Hepatic stellate cell (primary cell): ENCODE measurements around the gene SRM.
A peak's percentile ranks its signal among the peaks of the same experiment; 100 is the strongest.
"Not testable (repeated sequence)": the region's sequence is repeated elsewhere in the genome, so short reads cannot be mapped to it uniquely, and the experiment has no call there.

Experiments used
- DNase-seq: peaks from one replicate; pipeline ENCODE4 v3.0.0; 2011; ENCODE audit warnings: low spot score

Gene SRM

DNA sequence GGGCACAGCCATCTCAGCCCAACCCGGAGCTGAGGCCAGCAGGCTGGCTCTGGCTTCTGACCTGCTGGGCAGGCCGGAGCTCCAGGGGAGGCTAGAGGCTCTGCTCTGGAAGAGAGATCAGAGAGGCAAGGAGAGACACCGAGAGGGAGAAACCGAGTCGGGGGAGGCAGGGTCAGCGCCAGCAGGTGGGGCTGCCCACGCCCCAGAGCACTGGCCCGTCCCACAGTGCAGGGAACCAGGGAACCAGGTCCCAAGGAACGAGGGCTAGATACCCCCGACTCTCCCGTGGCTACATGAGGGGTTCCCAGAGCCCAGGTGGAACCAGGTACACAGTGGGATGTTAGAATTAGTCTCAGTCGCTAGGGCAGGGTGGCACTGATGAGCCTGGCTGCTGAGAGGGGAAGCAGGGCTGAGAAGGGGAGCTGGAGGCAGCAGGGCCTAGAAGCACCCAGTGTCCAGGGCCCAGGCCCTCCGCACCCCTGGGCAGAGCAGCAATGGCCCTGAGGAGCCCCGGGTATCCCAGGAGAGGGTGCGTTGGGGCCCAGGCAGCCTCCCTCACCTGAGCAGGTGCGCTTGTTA, 14.9 kb downstream of the SRM start:
- DNase-seq = no peak

DNA sequence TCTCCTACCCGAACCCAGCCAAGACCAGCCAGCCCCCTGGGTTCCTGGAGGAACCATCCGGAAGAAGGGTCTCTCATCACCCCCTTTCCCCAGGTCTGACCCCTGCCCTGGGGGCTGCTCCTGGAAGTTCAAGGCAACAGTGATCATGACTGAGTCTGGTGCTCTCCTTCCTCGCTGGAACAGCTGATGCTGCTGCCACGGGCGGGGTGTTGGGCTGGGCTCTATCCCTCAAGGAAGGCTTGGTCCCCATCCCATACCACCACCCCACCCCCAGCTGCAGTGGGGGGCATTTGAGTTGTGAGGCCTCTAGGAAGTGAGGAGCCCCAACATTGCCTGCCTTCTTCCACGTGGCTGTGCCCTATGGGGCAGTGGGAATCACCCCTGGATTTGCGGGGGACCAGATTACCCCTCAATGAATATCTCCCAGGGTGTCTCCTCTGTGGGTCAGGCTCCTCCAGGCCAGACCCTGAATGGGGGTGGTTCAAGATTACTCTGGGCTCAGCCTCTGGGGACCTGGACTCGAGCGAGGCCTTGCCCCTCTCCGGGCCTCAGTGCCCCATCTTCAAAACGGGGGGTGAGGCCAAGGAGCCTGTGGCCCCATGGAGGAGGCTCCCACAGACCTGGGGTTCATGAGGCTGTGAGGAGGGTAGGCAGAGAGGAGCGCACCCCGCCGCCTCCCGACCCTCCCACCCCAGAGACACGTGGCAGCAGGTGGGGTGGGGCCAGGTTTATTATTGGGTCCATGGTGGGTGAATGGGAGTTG, 15.6 kb downstream of the SRM start:
- no peak for DNase-seq

DNA sequence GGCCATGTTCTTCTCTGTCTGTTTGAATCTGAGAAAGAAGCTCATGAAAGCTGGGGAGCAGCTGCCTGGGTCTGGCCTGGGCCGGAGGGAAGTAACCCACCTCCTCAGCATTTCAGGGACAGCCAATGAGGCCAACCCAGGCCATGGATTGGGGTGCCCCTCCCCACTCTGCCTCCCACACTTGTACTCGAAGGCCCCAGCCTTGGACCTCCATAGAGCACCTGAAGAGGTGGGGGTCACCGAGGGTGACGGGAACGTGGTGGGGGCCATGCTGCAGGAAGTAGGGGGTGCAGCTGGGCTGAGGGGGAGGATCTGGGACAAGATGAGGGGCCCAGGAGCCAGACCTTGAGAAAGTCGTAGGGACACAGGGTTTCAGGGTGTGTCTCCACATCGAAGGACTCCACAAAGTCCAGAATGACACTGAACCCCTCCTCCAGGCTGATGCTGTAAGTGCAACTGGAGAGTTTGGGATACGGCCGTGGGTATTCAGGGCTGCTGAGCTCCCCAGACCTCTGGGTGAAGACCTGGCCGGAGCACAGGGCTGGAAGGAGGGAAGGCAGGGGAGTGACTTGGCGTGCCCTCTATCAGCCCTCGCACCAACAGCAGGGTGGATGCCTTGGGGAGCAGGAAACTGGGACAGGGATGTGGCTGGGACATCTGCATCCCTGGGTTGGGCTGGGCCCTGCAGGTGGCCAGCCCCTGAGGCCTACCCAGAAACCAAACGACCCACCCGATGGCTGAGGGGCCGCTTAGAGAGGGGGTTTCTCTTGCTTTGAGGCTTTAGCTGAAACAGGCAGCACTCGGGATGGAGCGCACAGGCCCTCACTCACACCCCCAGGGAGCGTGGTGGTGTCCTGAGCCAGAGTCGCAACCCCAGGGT, 16.6 kb downstream of the SRM start:
- no peak for DNase-seq

DNA sequence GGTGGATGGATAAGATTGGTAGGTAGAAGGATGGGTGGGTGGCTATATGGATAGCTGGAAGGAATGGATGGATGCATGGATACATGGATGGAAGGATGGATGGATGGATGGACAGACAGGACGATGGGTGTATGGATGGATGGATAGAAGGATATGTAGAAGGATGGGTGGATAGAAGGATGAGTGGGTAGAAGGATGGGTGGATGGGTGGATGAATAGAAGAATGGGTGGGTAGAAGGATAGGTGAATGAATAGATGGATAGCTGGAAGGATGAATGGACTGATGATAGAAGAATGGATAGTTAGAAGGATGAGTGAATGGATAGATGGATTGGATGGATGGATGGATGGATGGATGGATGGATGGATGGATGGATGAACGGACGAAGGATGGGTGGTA, 17.8 kb downstream of the SRM start:
- DNase-seq = no peak

DNA sequence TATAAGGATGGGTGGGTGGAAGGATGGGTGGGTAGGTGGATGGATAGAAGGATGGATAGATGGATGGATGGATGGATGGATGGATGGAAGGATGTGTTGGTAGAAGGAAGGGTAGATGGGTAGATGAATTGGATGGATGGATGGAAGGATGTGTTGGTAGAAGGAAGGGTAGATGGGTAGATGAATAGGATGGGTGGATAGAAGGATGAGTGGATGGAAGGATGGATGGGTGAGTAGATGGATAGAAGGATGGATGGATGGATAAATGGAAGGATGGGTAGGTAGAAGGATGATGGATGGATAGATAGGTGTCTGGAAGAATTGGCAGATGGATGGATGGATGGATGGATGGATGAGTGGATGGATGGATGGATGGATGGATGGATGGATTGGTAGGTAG, 18.8 kb downstream of the SRM start:
- DNase-seq = no peak

DNA sequence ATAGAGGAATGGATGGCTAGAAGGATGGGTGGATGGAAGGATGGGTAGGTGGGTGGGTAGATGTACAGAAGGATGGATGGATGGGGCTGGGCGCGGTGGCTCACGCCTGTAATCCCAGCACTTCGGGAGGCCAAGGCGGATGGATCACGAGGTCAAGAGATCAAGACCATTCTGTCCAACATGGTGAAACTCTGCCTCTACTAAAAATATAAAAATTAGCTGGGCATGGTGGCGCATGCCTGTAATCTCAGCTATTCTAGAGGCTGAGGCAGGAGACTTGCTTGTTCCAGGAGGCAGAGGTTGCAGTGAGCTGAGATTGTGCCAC, 19.8 kb downstream of the SRM start:
- not testable (repeated sequence) for DNase-seq

DNA sequence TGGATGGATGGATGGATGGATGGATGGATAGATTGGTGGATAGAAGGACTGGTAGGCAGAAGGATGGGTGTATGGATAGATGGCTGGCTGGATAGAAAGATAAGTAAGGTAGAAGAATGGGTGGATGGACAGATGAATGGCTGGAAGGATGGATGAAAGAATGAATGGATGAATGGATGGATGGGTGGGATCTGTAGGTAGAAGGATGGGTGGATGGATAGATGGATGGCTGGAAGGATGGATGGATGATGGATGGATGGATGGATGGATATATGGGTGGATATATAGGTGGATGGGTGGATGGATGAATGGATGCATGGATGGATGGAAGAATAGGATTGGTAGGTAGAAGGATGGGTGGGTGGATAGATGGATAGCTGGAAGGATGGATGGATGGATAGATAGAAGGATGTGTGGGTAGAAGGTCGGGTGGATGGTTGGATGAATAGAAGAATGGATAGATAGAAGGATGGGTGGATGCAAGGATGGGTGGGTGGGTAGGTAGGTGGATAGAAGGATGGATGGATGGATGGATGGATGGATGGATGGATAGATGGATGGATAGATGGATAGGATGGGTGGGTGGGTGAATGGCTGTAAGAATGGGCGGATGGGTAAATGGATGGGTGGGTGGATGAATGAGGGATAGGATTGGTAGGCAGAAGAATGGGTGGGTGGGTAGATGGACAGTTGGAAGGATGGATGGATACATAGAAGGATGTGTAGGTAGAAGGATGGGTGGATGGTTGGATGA, 20.3 kb downstream of the SRM start:
- no peak for DNase-seq

DNA sequence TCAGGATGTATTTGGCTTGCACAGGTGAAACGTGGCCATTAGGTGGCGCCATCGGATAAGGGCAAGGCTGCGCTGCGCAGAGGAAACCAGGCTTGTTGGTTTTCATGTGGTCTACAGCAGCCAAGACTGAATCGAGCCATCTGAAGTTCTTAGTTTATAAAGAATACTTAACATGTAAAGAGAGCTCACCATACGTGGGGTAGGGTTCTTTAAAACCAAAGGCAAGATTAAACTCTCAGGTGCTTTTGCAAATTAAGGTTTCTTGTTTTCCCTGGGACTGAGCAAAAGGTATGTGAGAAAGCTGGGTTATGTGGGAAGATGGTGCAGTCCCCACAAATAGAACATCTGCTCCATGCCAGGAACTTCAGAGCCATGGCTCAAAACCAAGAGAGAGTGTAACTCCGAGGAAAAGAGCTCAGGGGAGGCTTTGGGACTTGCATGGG, 22.1 kb downstream of the SRM start:
- DNase-seq = peak; percentile 85

DNA sequence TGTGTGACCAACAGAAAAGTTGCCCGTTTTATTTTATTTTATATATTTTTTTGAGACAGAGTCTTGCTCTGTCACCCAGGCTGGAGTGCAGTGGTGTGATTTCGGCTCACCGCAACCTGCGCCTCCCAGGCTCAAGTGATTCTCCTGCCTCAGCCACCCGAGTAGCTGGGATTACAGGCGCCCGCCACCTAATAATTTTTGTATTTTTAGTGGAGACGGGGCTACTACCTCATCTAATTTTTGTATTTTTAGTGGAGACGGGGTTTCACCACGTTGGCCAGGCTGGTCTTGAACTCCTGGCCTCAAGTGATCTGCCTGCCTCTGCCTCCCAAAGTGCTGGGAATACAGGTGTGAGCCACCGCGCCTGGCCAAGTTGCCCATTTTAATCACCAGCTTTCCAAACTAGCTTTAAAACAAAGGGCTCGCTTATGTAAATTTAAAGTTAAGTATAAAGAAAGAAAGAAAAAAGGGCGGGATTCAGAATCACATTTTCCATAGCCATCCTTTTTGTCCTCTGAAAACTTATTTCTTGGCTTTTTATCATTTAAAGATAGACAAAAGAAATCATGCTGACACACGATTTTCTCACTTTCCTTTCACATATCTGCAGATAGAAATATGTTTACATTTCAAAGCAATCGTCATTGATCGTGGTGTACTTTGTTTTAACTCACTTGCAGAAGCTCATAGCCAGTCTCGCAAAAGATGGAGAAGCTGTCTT, 22.6 kb downstream of the SRM start:
- DNase-seq = not testable (repeated sequence)

DNA sequence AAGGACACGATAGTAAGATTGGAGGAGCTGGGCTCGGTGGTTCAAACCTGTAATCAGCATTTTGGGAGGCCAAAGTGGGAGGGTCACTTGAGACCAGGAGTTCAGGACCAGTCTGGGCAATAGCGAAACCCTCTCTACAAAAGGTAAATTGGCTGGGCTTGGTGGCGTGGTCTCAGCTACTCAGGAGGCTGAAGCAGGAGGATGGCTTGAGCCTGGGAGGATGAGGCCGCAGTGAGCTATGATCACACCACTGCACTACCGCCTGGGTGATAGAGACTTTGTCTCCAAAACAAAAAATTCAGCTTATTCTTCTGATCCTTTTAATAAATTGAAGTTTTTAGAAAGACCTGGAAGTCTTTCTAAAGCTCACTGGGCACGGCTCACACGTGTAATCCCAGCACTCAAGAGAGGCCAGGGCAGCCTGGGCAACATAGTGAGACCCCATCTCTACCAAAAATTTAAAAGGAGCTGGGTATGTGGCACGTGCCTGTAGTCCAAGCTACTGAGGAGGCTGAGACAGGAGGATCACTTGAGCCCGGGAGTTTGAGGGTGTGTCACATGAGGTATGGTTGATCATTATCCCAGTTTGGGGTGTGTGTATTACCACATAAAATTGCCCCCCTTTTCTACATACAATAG, 28.1 kb downstream of the SRM start:
- DNase-seq = no peak

DNA sequence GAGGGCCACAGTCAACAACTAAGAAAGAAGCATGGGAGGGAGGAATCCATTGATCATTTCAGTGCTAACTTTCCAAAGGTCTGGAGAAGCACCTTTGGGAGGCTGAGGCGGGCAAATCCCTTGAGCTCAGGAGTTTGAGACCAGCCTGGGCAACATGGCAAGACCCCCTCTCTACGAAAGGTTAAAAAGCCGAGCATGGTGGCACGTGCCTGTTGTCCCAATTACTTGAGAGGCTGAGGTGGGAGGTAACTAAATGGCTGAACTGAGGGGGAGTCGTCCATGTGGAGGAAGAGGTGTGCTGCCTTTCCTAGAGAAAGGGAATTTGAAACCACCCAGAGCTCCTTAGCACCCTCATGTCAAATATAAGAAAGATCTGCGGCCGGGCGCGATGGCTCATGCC, 29.0 kb downstream of the SRM start:
- DNase-seq = no peak

DNA sequence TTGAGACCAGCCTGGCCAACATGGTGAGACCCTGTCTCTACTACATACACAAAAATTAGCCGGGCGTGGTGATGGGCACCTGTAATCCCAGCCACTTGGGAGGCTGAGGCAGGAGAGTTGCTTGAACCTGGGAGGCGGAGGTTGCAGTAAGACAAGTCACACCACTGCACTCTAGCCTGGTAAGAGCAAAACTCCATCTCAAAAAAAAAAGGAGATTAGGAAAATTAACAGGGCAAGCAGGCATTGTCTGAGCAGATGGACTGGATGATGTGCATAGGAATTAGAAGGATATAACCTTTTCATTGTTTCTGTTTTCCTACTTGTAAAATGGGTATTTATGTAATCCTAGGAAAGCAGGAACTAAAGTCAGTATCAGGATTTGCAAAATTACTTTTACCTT, 31.8 kb downstream of the SRM start:
- no peak for DNase-seq

DNA sequence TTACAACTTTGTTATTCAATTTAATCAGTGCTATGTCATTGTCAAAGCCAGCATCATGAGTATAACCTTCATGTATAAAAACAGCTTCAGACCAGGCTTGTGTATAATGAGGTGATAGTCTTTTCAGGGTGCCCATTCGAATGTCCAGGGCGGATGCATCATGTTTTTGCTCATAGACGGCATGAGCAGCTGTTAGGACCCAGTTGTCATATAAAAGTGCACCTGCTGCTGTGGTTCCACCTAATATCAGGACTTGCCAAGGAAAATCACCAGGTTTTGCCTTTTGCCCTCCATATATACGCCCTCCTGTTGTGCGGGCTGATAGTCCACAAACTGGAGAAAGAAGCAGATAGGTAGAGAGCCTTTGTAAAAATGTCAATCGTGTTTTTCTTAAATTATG, 32.5 kb downstream of the SRM start:
- no peak for DNase-seq

DNA sequence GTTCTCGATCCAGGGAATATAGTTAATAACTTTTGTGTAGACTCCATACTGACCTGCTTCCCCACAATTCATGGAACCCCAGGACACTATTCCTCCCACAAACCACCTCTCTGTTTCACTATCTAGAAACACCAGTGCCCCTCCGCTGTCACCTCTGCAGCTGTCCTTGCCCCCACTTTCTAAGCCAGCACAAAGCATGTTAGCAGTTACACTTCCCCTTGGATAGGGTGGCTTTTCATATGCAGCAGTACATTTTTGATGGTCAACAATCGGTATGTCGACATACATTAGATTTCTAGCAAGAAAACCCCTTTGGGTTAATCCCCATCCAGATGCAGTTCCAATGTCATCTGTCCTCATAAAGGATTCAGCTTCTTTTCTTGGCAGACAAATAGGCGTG, 32.9 kb downstream of the SRM start:
- no peak for DNase-seq

DNA sequence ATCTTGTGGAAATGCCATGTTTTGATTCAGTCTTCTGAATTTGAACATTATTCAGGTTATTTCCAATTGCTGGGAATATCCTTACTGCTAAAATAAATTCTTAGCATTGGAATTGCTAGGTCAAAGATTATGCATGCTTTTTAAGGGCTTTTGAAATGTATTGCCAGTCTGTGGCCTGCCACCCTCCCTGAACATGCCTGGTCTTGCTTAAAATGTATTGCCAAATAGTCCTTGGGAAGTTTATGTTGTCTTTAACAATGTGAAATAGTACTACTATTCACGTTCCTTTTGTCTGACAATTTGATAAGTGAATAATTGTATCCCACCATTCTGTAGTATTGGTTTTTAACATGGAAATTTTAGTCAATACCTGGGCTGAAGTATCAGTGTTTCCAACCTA, 33.8 kb downstream of the SRM start:
- DNase-seq = no peak

DNA sequence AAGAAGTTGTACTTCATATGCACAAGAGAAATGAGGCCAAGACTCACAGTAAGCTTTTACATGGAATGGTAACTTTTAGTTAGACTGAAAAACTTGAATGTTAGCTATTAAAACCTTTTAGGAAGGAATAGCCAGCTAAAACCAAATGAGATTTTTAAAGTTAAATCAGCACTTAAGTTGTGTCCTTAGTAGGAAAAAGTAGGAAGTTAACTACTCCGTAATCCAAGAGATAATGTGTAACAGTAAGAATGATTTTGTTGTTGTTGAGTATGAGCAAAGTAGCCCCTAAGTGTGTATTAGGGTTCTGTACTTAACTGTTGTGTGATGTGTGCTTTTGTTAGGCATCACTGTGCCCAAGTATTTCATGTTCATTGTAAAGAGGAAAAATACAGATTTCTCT, 34.2 kb downstream of the SRM start:
- no peak for DNase-seq

DNA sequence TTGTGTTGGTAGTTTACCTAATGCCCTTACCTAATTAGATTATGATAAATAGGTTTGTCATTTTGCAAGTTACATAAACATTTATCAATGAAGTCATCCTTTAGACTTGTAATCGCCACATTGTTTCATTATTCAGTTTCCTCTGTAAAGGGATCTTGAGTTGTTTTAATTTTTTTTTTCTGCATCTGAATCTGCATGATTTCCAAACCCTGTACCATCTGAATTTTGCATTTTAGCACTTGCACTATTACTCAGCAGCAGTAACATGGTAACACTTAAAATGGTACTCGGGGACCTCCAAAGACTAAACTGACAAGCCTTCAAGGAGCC, 35.0 kb downstream of the SRM start:
- DNase-seq = no peak

DNA sequence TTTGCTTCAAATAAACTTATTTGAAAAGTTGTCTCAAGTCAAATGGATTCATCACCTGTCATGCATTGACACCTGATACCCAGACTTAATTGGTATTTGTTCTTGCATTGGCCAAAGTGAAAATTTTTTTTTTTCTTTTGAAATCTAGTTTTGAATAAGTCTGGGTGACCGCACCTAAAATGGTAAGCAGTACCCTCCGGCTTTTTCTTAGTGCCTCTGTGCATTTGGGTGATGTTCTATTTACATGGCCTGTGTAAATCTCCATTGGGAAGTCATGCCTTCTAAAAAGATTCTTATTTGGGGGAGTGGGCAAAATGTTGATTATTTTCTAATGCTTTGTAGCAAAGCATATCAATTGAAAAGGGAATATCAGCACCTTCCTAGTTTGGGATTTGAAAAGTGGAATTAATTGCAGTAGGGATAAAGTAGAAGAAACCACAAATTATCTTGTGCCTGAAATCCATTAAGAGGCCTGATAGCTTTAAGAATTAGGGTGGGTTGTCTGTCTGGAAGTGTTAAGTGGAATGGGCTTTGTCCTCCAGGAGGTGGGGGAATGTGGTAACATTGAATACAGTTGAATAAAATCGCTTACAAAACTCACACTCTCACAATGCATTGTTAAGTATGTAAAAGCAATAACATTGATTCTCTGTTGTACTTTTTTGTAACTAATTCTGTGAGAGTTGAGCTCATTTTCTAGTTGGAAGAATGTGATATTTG, 35.5 kb downstream of the SRM start:
- DNase-seq = no peak

DNA sequence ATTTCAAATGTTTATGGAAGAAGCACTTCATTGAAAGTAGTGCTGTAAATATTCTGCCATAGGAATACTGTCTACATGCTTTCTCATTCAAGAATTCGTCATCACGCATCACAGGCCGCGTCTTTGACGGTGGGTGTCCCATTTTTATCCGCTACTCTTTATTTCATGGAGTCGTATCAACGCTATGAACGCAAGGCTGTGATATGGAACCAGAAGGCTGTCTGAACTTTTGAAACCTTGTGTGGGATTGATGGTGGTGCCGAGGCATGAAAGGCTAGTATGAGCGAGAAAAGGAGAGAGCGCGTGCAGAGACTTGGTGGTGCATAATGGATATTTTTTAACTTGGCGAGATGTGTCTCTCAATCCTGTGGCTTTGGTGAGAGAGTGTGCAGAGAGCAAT, 36.6 kb downstream of the SRM start:
- no peak for DNase-seq

DNA sequence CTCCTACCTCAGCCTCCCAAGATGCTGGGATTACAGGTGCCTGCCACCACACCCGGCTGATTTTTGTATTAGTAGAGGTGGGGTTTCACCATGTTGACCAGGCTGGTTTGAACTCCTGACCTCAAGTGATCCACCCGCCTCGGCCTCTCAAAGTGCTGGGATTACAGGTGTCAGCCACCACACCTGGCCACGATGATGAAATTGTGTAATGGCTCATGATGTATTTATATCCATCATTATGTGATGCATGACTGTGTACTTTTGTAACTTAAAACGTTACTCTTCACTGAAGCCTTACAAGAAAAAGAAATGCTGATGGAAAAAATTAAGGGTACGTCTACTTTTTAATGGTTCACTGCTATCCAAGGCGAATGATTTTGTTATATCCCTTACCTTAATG, 39.8 kb downstream of the SRM start:
- no peak for DNase-seq

DNA sequence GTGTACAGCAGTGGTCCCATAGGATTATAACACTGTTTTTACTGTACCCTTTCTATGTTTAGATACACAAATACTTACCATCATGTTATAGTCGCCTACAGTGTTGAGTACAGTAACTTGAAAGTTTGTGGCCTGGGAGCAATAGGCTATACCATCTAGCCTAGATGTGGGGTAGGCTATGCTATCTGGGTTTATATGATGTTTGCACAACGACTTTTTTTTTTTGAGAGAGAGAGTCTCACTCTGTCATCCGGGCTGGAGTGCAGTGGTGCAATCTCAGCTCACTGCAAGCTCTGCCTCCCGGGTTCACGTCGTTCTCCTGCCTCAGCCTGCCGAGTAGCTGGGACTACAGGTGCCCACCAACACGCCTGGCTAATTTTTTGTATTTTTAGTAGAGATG, 40.5 kb downstream of the SRM start:
- not testable (repeated sequence) for DNase-seq
